Embryonic facial prominence (tissue), 1 donor: ENCODE results near the gene PLA2G4F.

Source experiments
- DNase-seq: peaks from one replicate; pipeline ENCODE4 v3.0.0-alpha.2; 2016; ENCODE audit errors: extremely low spot score

PLA2G4F gene, protein sequence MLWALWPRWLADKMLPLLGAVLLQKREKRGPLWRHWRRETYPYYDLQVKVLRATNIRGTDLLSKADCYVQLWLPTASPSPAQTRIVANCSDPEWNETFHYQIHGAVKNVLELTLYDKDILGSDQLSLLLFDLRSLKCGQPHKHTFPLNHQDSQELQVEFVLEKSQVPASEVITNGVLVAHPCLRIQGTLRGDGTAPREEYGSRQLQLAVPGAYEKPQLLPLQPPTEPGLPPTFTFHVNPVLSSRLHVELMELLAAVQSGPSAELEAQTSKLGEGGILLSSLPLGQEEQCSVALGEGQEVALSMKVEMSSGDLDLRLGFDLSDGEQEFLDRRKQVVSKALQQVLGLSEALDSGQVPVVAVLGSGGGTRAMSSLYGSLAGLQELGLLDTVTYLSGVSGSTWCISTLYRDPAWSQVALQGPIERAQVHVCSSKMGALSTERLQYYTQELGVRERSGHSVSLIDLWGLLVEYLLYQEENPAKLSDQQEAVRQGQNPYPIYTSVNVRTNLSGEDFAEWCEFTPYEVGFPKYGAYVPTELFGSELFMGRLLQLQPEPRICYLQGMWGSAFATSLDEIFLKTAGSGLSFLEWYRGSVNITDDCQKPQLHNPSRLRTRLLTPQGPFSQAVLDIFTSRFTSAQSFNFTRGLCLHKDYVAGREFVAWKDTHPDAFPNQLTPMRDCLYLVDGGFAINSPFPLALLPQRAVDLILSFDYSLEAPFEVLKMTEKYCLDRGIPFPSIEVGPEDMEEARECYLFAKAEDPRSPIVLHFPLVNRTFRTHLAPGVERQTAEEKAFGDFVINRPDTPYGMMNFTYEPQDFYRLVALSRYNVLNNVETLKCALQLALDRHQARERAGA

GRCh38 chr15:42156243-42156922, at the start of gene PLA2G4F:
Gene PLA2G4F, minus strand, starts transcription at chr15:42156636. Its CDS starts 87 bp downstream, at chr15:42156549.
- DNase-seq = no peak

GRCh38 chr15:42203891-42204290, 47.5 kb upstream of the PLA2G4F start:
- DNase-seq = no peak

DNA sequence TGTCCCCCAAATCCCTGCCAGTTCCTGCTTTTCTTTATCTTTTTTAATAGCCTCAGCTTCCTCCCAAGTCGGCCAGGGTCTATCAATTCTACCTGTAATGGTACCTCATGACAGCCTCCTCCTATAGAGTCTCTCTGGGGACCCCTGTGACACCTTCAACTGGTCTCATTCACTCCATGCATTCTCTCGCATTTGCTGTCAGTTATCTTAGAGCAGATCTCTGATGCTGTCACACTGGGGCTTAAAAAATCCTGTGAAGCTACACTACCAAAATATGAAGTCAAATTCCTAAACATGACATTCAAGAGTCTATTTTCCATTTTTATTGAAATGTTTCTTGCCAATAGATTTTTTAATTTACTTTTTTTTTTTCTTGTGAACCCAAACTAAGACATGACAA, 46.2 kb upstream of the PLA2G4F start:
- no peak for DNase-seq

DNA sequence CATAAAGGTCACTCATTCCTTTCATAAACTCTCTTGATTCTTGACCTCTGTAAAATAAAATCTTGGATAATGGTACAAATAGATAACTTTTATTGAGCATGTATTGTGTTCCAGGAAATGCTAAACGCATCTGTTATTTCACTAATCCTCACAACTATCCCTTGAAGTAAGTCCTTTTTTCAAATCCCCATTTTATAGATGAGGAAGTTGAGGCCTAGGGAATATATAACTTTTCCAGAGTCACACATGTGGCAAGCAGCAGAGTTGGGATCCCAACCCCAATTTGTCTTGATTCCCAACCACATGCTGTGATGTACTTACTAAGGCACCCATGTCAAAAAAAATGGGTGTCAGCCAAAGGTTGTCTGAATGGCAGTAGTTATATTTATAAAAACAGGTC, 45.4 kb upstream of the PLA2G4F start:
- no peak for DNase-seq

DNA sequence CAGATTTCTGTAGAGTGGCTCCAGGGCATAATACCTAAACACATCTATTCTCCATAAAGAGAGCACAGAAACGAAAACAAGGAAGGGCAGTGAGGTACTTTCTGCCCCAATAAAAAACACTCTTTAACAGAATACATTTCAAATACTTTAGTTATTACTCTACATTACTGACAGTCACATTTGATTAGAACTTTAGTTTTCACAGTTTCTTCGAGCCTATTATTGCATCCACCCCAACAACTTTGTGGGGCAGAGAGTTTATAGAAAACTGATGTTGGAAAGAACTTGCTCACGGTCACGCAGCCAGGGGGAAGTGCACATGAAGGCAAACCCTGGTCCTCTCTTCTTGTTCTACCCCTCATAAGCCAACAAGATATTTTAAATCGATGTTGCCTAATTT, 42.7 kb upstream of the PLA2G4F start:
- DNase-seq = no peak

GRCh38 chr15:42198516-42198915, 42.1 kb upstream of the PLA2G4F start:
- DNase-seq = no peak

- no peak for DNase-seq
Measured at GRCh38 chr15:42194513-42194912, 38.1 kb upstream of the PLA2G4F start.

- no peak for DNase-seq
Measured at GRCh38 chr15:42193383-42193782, 36.9 kb upstream of the PLA2G4F start.

DNA sequence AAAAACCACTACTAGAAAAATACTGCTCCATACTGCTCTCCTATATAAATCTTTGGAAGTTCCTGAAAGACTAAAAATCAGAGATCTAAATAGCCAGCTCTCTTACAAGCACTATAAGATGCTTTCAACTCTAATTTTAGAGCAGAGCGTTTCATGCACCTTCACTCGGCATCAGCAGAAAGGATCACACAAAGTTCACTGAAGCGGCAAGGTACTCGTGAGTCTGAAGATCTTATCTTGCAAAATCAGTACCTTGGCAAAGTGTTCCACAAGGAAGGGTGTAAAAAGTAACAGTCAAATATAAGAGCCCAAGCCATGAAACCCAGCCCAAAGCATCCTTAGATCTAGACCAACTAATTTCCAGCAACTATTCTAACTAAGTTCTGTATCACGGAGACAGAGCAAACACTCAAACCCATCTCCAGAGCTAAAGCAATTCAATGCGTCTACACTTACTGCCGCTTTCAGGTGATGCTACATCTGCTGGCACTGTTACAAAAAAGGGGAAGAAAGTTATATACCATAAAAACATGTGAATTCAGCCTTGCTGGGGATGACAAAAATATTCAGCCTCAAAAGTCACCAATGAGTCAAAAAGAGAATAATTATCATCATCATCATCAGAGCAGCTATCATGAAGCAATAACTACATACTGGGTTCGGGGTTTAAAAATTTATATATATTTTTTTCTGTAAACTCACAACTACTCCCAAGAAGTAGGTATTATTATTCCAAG, 35.3 kb upstream of the PLA2G4F start:
- DNase-seq = no peak

GRCh38 chr15:42190370-42190769, 33.9 kb upstream of the PLA2G4F start:
- no peak for DNase-seq

GRCh38 chr15:42185801-42186200, 29.4 kb upstream of the PLA2G4F start:
- DNase-seq = no peak

GRCh38 chr15:42184736-42185135, 28.3 kb upstream of the PLA2G4F start:
- DNase-seq = no peak

GRCh38 chr15:42184296-42184695, 27.9 kb upstream of the PLA2G4F start:
- no peak for DNase-seq

DNA sequence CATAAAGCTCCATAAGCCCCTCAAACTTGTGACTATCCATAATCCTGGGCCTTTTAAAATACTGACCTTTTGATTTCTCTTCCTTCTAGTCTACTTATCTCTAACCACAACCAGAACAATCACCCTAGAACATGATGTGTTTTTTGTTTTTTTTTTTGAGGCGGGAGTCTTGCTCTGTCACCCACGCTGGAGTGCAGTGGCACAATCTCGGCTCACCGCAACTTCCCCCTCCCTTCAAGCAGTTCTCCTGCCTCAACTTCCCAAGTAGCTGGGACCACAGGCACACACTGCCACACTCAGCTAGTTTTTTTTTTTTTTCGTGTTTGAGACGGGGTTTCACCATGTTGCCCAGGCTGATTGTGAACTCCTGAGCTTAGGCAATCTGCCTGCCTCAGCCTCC, 26.5 kb upstream of the PLA2G4F start:
- no peak for DNase-seq

GRCh38 chr15:42182328-42182886, 26.0 kb upstream of the PLA2G4F start:
- DNase-seq = no peak

- DNase-seq = no peak
Measured at GRCh38 chr15:42178056-42178455, 21.6 kb upstream of the PLA2G4F start.

- no peak for DNase-seq
Measured at GRCh38 chr15:42175671-42176070, 19.2 kb upstream of the PLA2G4F start.

DNA sequence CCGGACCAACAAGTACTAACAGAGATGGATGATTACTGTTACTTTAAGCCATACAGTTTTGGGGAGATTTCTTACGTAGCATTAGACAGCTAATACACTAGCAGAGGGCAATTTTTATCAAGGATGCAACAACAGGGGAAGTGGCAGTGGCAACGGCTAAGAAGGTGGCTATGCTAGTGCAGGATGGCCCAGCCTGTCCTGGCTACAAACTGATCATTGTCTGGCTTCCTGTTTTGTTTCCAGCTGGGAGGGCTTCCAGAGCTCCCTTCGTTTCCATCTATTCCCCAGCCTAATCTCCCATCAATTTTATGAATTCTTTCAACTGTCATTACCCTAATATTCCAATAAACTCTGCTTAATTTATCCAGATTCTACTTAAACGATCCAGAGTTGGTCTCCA, 16.0 kb upstream of the PLA2G4F start:
- no peak for DNase-seq

DNA sequence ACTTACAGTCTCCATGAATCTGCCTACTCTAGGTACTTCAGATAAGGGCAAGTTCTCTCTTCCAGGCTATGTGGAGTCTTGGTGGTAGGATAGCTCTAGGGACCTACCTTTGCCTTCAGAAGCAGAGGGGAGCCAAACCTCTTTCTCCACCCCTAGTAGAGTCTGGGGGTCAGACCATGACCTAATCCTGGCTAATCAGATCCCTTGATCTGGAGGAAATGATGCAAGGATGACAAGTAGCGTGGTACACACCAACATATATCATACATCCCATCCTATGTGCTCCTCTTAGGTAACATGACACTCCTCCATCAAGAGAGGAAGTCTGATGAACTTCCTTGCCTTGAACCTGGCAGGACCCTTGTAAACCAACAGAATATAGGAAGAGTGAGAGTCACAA, 15.4 kb upstream of the PLA2G4F start:
- DNase-seq = no peak

- DNase-seq = no peak
Measured at GRCh38 chr15:42171122-42171521, 14.7 kb upstream of the PLA2G4F start.

GRCh38 chr15:42166225-42166940, 9.9 kb upstream of the PLA2G4F start:
- no peak for DNase-seq
